ENCODE measurements around the gene TXLNG.
"Not testable (repeated sequence)": the region's sequence is repeated elsewhere in the genome, so short reads cannot be mapped to it uniquely, and the experiment has no call there.

The TXLNG gene

DNA sequence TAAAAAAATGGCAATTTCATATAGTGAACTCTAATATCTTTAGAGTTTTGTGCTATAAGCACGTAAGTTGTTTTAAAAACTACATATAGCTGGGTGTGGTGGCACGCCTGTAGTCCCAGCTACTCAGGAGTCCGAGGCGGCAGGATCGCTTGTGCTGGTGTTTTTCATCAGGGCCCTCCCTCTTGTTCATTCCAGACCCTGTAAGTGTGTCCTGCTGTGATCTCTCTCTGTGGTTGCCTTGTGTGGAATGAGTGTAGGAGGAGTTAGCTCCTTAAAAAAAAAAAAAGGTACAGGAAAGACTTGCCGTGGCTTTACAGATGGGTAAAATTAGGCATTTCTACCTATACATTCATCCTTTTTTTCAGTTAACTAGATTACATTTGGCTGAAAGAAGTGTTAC is 48.5 kb downstream of the TXLNG start:
- no peak overlapping the region for H3K27ac ChIP-seq
- no peak for DNase-seq (ENCODE audit: low read depth, low spot score)

DNA sequence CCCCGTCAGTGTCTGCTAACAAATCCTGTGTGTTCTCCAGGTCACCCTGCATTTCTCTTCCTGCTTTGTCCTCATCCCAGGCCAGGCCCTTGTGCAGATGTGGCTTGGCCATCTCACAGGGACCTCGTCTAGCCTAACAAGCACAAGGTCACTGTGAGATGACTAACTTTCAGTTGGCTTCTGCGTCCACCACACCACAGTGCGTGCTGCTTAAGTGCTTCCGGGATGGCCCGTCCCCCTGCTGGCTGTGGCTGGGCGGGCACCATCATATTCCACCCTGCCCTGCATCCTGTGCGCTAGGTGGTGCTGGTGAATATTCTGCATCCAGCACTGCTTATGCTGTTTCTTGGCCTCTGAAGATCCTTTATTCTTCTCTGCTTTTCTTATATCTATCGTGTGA is 50.1 kb downstream of the TXLNG start:
- no peak overlapping the region for H3K27ac ChIP-seq
- DNase-seq (ENCODE audit: low read depth, low spot score): no peak

DNA sequence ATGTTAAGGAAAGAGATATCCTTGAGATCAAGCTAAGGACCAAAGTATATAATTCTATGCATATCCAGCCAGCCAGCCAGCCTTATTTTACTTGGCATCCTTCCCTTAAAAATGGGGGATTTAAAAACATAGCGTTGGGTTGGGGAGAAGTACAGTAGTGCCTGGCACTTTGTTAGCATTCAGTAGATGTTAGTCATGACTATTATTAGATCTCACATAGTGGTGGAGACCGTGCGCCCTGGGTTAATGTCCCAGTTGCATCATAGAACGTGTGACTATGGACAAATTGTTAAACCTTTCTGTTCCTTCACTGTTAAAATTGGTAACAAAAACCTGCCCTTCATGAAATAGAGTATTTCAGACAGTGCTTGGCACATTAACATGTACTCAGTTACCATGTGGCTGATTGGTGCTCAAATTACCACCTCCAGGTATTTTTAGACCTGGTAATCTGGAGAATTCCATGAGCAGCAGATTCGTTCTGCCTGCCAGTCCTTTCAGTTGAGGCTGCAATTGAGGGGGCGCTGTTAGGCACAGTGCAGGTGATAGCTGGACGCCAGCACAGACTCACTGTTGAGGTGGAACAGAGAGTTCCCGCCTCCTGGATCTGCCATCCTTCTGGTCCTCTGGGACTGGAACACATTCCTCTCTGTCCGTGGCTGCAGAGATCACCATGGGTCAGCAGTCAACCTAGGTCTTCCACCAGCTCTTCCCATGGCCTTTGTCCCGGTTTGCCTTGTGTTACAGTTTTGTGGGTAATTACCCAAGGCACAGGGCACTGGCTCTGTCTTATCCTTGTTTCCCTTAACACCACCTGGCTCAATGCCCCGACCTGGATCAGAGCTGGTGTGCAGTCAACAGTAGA is 52.2 kb downstream of the TXLNG start:
- peak overlapping the region; percentile 73 for H3K27ac ChIP-seq
- DNase-seq (ENCODE audit: low read depth, low spot score): no peak

DNA sequence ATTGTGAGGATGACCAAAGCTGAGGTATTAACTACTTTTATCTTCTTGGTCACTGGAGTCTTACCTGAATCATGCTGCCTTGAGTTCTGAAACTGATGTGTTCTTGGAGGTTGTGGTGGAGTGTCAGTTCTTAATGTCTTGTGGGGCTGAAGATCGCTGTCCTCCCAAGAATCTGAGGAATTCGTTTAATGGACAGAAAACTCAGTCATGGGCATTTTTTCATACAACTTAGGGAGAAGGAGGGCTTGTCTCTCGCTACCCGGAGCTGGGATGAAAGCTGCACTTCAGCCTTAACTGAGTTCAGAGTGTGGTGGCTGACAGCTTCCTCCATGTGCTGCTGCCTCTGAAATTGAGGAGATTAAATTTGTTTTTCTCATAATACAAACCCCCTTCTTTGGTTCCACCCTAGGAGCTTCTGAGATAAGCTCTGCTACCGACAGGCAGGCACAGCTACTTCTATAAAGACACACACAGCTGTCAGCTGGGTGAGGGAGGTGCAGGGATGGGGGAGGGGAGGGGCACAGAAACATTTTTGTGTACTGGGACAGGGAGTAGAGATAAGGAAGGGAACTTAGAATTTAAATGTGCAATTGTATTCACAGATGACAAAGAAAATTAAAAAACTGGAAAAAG is 53.1 kb downstream of the TXLNG start:
- no peak for DNase-seq (ENCODE audit: low read depth, low spot score)

DNA sequence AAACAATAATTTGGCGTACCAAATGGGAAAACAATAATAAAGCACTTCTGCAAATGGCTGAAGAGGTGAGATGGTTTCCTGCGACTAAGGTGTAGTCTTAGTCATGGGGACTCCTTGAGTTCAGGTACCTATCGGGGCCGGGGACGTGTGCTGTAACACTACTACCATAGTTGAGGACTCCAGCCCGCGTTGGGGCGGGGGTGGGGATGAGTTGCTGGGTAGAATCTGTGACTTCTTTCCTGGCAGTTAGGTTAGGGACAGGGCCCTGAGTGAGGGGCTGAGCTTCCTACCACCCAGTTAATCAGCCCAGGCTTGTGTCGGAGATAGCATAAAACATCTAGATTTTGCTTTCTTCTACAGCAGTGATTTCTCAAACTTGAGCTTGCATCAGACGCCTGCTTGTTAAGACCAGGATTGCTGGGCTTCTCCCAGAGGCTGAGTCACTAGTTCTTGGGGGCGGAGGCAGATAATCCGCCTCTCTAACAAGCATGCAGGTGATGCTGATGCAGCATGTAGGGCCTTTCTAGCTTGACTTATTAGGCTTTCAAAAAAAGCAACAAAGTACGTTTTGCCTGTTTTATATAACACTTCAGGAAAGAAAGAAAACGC is 53.7 kb downstream of the TXLNG start:
- no peak for DNase-seq (ENCODE audit: low read depth, low spot score)
- peak overlapping the region; percentile 73 for H3K27ac ChIP-seq

More for the DNA sequence above, 53.1 kb downstream of the TXLNG start:
- peak overlapping the region; percentile 73 for H3K27ac ChIP-seq

DNA sequence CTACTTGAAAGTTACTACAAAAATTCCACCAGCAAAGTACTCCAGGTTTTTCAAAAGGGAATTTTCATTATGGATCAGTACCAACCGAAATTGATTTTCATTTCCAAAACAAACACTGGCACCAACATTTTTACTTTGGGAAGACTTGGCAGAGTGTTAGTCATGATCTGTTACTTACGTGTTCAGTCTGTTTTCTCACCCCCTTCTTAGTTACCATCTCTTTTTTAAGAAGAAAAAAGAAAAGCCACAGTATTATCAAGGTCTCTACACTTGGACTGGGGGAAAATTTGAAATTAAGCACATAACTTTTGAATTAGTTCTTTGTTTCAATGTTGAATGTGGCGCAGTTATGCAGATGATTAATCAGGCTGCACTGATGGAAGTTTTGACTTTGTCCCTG is 56.4 kb downstream of the TXLNG start:
- no peak overlapping the region for H3K27ac ChIP-seq
- DNase-seq (ENCODE audit: low read depth, low spot score): no peak

DNA sequence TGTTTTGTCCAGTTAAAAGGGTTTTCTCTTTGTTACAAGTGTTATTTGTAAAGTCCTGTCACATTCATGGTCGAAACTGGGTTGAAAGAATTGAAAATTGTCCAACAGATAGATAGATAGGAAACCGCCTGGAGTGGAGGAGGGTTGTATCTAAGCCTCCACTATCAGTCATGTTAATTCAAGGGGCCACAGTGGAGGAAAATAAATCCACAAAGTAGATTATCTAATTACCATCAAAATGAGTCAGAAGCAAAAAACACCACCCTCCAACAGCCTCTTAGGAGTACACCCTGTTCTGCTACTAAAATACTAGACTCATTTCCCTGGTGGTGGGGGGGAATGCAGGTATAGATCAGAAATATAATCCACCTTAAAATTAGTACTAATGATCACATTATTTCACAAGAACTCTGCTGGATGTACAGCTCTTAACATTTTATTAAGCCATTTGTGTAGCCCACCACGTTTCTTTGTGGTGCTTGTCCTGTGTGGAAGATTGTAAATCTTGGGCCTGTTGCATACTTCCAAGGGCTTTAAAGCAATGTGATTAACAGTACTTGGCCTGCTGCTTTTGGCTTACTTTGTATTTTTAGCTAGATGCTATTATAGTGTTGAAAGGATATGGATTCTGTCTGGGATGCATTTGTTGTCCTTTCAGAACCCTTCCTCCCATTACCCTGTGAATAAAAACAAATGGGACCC is 57.1 kb downstream of the TXLNG start:
- DNase-seq (ENCODE audit: low read depth, low spot score): no peak

DNA sequence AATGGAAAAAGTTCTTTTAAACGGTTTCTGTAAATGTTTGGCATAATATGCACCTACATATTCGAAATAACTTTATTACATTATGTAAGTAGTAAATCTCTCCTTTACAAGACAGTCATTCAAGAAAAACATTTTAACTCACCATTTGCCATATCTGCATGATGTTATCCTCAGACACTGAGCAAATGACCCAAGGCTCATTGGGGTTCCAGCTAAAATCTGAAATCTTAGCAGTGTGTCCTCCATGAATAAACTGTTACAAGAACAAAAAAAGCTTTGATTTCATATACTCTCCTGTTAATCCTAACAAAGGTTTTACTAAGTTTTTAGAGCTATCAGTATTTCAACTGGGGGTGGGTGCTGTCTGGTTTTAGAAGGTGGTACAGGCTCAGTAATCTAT is 59.4 kb downstream of the TXLNG start:
- DNase-seq (ENCODE audit: low read depth, low spot score): no peak
- no peak overlapping the region for H3K27ac ChIP-seq

More for the DNA sequence above, 57.1 kb downstream of the TXLNG start:
- H3K27ac ChIP-seq: no peak overlapping the region

DNA sequence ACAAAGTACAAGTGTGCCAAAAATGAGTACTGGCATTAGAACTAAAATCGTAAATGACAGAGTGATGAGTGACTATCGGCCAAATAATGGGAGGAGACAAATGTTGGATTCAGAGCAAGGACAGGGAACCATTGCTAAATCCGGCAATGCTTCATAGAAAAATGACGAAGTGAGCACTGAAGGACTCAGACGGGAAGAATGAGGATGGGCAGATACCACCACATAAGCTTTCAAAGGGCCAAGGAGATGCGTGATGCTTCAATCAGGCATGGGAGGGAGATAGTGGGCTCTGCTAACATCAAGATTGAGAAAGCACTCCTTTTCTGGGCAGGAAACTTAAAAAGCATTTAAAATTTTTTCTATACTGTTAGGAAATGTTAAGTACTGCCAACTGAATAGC is 62.3 kb downstream of the TXLNG start:
- H3K27ac ChIP-seq: peak overlapping the region; percentile 10
- DNase-seq (ENCODE audit: low read depth, low spot score): no peak

DNA sequence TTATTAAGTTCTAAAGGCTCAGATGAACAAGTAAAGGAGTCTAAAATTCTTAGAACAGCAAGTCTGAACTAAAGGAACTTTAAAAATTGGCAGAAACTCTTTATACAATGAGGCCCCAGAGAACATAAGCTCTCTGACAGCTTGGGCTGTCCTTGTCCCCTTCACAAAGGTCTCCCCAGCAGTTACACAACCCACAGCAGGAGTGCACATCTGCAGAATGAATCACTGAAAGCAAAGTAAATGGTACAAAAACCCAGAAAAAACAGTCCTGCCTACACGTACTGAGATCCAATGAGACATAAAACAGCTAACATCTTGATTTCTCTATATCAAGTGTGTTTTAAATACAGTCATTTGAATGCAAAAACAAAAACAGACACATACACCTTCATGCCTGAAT is 65.2 kb downstream of the TXLNG start:
- DNase-seq (ENCODE audit: low read depth, low spot score): no peak
- no peak overlapping the region for H3K27ac ChIP-seq

DNA sequence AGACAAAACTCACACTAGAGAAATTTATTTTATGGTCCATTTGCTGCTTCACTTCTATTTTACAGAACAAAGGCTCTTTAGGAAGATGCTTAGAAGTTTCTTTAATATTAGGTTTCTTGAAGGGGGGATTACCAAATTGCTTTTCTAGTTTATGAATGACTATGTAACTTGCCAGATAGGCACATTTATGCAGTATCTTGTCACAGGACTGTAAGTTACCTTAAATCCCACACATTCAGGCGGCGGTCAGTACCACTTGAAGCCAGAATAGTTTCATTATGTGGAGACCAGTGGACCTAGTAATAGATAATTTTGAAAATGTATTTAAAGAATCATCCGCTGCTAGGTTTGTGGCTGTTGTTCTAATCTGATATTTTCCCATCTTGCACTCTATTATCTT is 65.6 kb downstream of the TXLNG start:
- DNase-seq (ENCODE audit: low read depth, low spot score): no peak
- no peak overlapping the region for H3K27ac ChIP-seq

DNA sequence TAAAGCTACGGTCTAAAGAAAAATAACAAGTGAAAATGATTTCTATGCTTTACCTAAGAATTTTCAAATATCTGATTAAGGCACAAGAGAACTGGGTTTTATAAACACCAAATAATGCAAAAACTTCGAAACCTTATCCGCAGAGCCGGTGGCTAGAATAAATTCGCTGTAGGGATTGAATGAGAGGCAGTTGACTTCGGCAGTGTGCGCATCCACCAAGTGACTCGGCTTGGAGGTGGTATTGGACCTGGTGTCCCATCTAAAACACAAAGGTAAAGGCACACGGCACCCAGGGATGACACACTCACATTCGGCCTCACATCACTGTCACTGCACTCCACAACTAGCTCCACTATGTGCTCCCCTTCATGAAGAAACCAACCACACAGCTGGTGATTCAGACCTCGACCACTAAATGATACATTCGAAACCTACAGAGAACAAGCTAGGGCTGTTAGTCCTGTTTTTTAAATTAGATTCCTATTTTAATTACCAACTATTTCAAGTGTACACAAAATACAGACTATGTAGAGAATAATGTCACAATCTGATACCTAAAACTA is 66.4 kb downstream of the TXLNG start:
- no peak for DNase-seq (ENCODE audit: low read depth, low spot score)
- H3K27ac ChIP-seq: no peak overlapping the region

DNA sequence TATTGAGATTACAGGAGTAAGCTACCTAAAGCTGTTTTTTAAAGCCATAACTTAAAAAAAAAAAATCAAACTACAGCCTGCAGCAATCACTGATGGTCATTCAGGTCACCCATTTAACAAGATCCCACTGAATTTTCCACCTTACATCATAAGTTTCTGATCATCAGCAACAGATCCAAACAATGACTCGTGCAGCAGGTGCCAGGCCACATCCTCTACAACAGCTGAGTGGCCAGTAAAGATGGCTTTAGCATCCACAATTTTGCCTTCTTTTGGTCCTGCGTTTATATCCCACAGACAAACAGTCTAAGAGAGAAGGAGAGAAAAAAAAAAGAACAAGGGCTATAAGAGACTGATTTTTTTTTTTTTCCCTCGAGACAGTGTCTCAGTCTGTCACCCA is 67.3 kb downstream of the TXLNG start:
- H3K27ac ChIP-seq: no peak overlapping the region
- no peak for DNase-seq (ENCODE audit: low read depth, low spot score)

DNA sequence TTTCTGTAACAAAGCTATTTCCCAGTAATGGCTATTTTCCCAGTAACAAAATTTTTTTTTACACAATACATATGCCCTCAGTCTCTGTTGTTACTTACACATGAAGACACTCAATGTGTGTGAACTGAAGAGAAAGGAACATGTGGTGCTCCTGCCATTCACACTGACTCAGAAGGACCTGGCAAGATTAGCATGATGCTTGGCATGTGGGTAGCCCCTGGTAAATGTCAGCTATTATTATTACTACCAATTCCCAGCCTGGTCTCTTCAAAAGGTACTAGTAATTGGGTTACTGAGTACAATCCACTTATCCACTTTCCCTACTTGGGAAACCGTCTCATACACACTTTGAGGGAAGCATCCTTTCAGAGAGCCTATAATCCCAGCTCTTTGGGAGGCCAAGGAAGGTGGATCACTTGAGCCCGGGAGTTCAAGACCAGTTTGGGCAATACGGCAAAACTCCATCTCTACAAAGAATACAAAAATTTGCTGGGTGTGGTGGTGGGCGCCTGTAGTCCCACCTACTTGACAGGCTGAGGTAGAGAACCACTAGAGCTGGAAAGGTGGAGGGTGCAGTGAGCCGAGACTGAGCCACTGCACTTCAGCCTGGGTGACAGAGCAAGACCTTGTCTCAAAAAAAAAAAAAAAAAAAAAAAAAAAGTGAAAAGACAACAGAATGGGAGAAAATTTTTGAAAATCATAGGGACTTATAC is 69.3 kb downstream of the TXLNG start:
- H3K27ac ChIP-seq: peak overlapping the region; percentile 7
- no peak for DNase-seq (ENCODE audit: low read depth, low spot score)

DNA sequence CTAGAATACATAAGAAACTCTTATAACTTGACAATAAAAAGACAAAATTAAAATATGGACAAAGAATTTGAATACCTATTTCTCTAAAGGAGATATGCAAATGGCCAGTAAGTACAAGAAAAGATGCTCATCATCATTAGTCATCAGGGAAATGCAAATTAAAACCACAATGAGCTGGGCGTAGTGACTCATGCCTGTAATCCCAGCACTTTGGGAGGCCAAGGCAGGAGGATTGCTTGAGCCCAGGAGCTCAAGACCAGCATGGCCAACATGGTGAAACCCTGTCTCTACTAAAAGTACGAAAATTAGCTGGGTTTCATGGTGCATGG is 69.8 kb downstream of the TXLNG start:
- peak overlapping the region; percentile 7 for H3K27ac ChIP-seq
- not testable (repeated sequence) for DNase-seq (ENCODE audit: low read depth, low spot score)

DNA sequence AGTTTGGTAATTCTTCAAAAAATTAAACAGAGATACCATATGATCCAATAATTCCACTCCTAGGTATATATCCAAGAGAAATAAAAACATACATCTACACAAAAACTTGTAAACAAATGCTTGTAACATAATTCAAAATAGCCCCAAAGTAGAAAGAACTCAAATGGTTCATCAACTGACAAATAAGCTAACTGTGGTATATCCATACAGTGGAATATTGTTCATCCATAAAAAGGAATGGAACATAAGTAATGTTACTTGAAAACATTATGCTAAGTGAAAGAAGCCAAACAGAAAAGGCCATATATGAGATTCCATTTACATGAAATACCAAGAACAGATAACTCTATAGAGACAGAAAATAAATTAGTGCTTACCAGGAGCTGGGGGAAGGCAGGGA is 70.5 kb downstream of the TXLNG start:
- DNase-seq (ENCODE audit: low read depth, low spot score): no peak
- no peak overlapping the region for H3K27ac ChIP-seq

DNA sequence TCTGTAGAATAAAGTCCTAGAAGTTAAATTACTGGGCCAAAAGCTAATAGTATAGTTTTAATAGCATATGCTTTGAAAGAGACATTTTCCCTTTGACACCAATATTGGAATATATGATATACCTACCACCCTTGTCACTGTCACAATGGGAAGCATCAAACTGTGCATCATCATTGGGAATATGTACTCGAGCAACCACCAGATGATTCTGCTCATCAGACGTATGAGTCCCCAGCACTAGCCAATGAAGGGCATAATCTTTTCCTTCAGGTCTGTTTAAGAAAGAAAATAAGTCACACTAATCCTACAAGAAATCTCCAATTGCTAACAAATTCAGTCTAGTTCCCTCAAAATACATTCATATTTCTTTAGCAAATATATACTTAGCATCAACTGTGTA is 76.6 kb downstream of the TXLNG start:
- no peak for DNase-seq (ENCODE audit: low read depth, low spot score)
- no peak overlapping the region for H3K27ac ChIP-seq

DNA sequence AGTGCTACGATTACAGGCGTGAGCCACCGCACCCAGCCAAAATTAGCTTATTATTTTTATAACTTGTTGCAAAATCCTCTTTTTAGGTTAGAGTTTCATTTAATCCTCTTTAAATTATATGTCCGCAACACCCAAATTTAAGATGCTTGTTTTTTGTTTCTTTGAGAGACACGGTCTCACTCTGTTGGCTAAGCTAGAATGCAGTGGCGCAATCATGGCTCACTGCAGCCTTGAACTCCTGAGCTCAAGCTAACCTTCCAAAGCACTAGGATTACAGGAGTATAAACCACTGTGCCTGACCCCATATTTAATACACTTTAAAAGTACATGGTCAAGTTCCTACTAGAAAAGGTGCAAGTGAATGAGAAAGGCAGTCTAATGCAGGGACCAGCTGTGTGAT is 81.7 kb downstream of the TXLNG start:
- DNase-seq (ENCODE audit: low read depth, low spot score): no peak
- no peak overlapping the region for H3K27ac ChIP-seq

DNA sequence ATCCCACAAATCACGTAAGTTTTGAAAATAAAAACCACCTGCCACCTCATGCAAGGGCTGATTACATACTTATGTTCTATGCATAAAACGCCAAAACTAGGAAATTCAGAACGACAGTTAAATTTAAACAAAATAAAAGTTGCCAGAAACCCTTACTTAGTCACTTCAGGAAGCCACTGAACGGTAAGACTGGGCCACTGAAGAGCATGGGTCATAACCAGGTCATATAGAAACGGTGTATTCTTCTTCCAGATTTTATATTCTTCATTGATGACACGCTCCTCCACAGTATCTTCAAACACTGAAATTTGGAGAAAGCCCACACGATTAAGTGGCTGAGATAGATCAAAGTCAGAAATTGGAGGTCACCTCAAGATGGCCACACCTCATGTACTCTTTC is 82.7 kb downstream of the TXLNG start:
- no peak for DNase-seq (ENCODE audit: low read depth, low spot score)
- H3K27ac ChIP-seq: no peak overlapping the region
